Measurements from ENCODE around the gene CCDC40. TPM values are rescaled to one million over a fixed set of nuclear protein-coding genes. Genes with fewer than 3 reads are reported as not detected.

The CCDC40 gene
- total and polyA plus RNA-seq, 2 of the 13 experiments (the other 11 are each of a cell fraction or from before 2014, with no cell fraction given): 4.1 to 5.5 TPM

MicroRNAs within 50 kb of the gene (microRNA counts, 767-probe panel; counts per million panel counts)
- not detected for microRNA hsa-miR-1268b

Small RNA genes lying within 50 kb of the gene (microRNA-seq; reads per million reads assigned to microRNA genes)
- gene MIR1268B: not detected

Small RNA genes lying within 50 kb of the gene (small RNA-seq; reads per million reads assigned to genes)
- 0 reads per million in 3 experiments for gene AC087741.2 (ENCODE audit: insufficient read depth in 2 of 3, insufficient read length in 3 of 3, low read depth in 2 of 3, low replicate concordance in 1 of 3)
- gene MIR1268B (ENCODE audit: insufficient read depth in 2 of 3, insufficient read length in 3 of 3, low read depth in 2 of 3, low replicate concordance in 1 of 3): 0 reads per million in 3 experiments

Other genes starting within 250 kb of the CCDC40 start
- 12.0 and 12.6 TPM in 2 replicates for gene CBX8, start 239.6 kb upstream of the CCDC40 start, total RNA-seq (2016; rRNA removed; fragmentation: Illumina TruSeq; extraction: Trizol)
- 0.34 and 0.76 TPM in 2 replicates for gene CBX8, start 239.6 kb upstream of the CCDC40 start, polyA plus RNA-seq (2011; rRNA removed)
- 17.1 and 25.8 TPM in 2 replicates for gene CBX4, start 197.2 kb upstream of the CCDC40 start, total RNA-seq (2016; rRNA removed; fragmentation: Illumina TruSeq; extraction: Trizol)
- gene CBX4, start 197.2 kb upstream of the CCDC40 start, polyA plus RNA-seq (2011; rRNA removed): 50.8 and 61.1 TPM in 2 replicates
- gene TBC1D16, start 770 bp upstream of the CCDC40 start, total RNA-seq (2016; rRNA removed; fragmentation: Illumina TruSeq; extraction: Trizol): 24.7 and 24.9 TPM in 2 replicates
- 14.9 and 18.6 TPM in 2 replicates for gene TBC1D16, start 770 bp upstream of the CCDC40 start, polyA plus RNA-seq (2011; rRNA removed)
- gene GAA, start 64.9 kb downstream of the CCDC40 start, total RNA-seq (2016; rRNA removed; fragmentation: Illumina TruSeq; extraction: Trizol): 13.4 and 36.4 TPM in 2 replicates
- gene GAA, start 64.9 kb downstream of the CCDC40 start, polyA plus RNA-seq (2011; rRNA removed): 21.6 and 23.6 TPM in 2 replicates
- gene EIF4A3, start 110.5 kb downstream of the CCDC40 start, total RNA-seq (2016; rRNA removed; fragmentation: Illumina TruSeq; extraction: Trizol): 187 and 239 TPM in 2 replicates
- gene EIF4A3, start 110.5 kb downstream of the CCDC40 start, polyA plus RNA-seq (2011; rRNA removed): 121 and 145 TPM in 2 replicates
- 0.11 TPM in 1 of 2 replicates, not detected in the other for gene CARD14, start 133.4 kb downstream of the CCDC40 start, total RNA-seq (2016; rRNA removed; fragmentation: Illumina TruSeq; extraction: Trizol)
- 0.03 TPM in 1 of 2 replicates, not detected in the other for gene CARD14, start 133.4 kb downstream of the CCDC40 start, polyA plus RNA-seq (2011; rRNA removed)
- gene SGSH, start 183.7 kb downstream of the CCDC40 start, total RNA-seq (2016; rRNA removed; fragmentation: Illumina TruSeq; extraction: Trizol): 5.5 and 12.2 TPM in 2 replicates
- 17.6 and 23.9 TPM in 2 replicates for gene SGSH, start 183.7 kb downstream of the CCDC40 start, polyA plus RNA-seq (2011; rRNA removed)
- 3.1 and 8.7 TPM in 2 replicates for gene SLC26A11, start 183.8 kb downstream of the CCDC40 start, total RNA-seq (2016; rRNA removed; fragmentation: Illumina TruSeq; extraction: Trizol)
- 13.2 and 21.1 TPM in 2 replicates for gene SLC26A11, start 183.8 kb downstream of the CCDC40 start, polyA plus RNA-seq (2011; rRNA removed)
- 38.7 and 42.8 TPM in 2 replicates for gene RNF213, start 224.2 kb downstream of the CCDC40 start, total RNA-seq (2016; rRNA removed; fragmentation: Illumina TruSeq; extraction: Trizol)
- gene RNF213, start 224.2 kb downstream of the CCDC40 start, polyA plus RNA-seq (2011; rRNA removed): 38.6 and 44.0 TPM in 2 replicates